HepG2 (cell line): Measurements from ENCODE around the gene SLC13A3. TPM values are rescaled to one million over a fixed set of nuclear protein-coding genes. Genes with fewer than 3 reads are reported as not detected.
A peak's percentile ranks its signal among the peaks of the same experiment; 100 is the strongest.

ENCODE experiments used
- HIVEP1 ChIP-seq: sonication (generic); formaldehyde crosslinking; IDR thresholded peaks from 2 replicates; pipeline ENCODE4 v1.4.0; 2020; ENCODE audit warnings: mild to moderate bottlenecking, missing genetic modification reagents
- JUNB ChIP-seq: sonication (generic); formaldehyde crosslinking; IDR thresholded peaks from 2 replicates; pipeline ENCODE4 v1.8.0; 2022; ENCODE audit warnings: missing genetic modification reagents, mild to moderate bottlenecking, borderline replicate concordance
- MTF2 ChIP-seq: sonication (generic); formaldehyde crosslinking; IDR thresholded peaks from 2 replicates; pipeline ENCODE4 v1.5.0; 2020; ENCODE audit warnings: missing genetic modification reagents, borderline replicate concordance
- PAX8 ChIP-seq: sonication (generic); formaldehyde crosslinking; IDR thresholded peaks from 2 replicates; pipeline ENCODE4 v1.8.0; 2022; ENCODE audit warnings: mild to moderate bottlenecking, missing genetic modification reagents, borderline replicate concordance
- TRIM24 ChIP-seq: sonication (generic); formaldehyde crosslinking; IDR thresholded peaks from 2 replicates; pipeline ENCODE4 v1.8.0; 2022; ENCODE audit warnings: mild to moderate bottlenecking, missing genetic modification reagents
- ZNF138 ChIP-seq: sonication (generic); formaldehyde crosslinking; IDR thresholded peaks from 2 replicates; pipeline ENCODE4 v1.5.0; 2020; ENCODE audit warnings: mild to moderate bottlenecking, low read depth, missing genetic modification reagents
- ZNF276 ChIP-seq: sonication (generic); formaldehyde crosslinking; IDR thresholded peaks from 2 replicates; pipeline ENCODE4 v1.4.0; 2020; ENCODE audit warnings: mild to moderate bottlenecking, low read depth, missing genetic modification reagents
- ZNF574 ChIP-seq: sonication (generic); formaldehyde crosslinking; IDR thresholded peaks from 2 replicates; pipeline ENCODE4 v1.4.0; 2020; ENCODE audit warnings: missing genetic modification reagents
- ZNF776 ChIP-seq: sonication (generic); formaldehyde crosslinking; IDR thresholded peaks from 2 replicates; pipeline ENCODE4 v1.4.0; 2020; ENCODE audit warnings: mild to moderate bottlenecking, missing genetic modification reagents
- ZNF788 ChIP-seq: sonication (generic); formaldehyde crosslinking; IDR thresholded peaks from 2 replicates; pipeline ENCODE4 v1.5.0; 2020; ENCODE audit warnings: mild to moderate bottlenecking, missing genetic modification reagents, borderline replicate concordance
- ZNF883 ChIP-seq: sonication (generic); formaldehyde crosslinking; IDR thresholded peaks from 2 replicates; pipeline ENCODE4 v1.5.1; 2020; ENCODE audit warnings: mild to moderate bottlenecking, missing genetic modification reagents; ENCODE audit errors: not compliant biosample characterization
- ZSCAN31 ChIP-seq: sonication (generic); formaldehyde crosslinking; IDR thresholded peaks from 2 replicates; pipeline ENCODE4 v1.5.0; 2020; ENCODE audit warnings: low read depth, mild to moderate bottlenecking, missing genetic modification reagents
- ZSCAN5A ChIP-seq: sonication (generic); formaldehyde crosslinking; IDR thresholded peaks from 2 replicates; pipeline ENCODE4 v1.8.0; 2022; ENCODE audit warnings: mild to moderate bottlenecking, missing genetic modification reagents, borderline replicate concordance
- polyA plus RNA-seq, 8 experiments: library from polyadenylated mRNA; depleted of rRNA in 3 of 8; stranded (reverse) in 7 of 8; unstranded in 1 of 8; fragments of >200 nt; fragmentation: Illumina TruSeq in 4 of 8; extraction: Trizol in 4 of 8; gene quantifications; 2 replicates each; pipeline versions ENCODE4 v1.2.1 to v1.2.3, GENCODE V29; 2011 to 2016; ENCODE audit warnings: low read depth in 4 of 8, missing spikeins in 1 of 8, mixed read lengths in 1 of 8; ENCODE audit not compliant: insufficient read depth in 1 of 8
- total RNA-seq, 5 experiments: library from RNA; depleted of rRNA; stranded (reverse); fragments of >200 nt; fragmentation: Illumina TruSeq; extraction: Trizol; gene quantifications; 2 replicates each; pipeline ENCODE4 v1.2.3, GENCODE V29; 2016; ENCODE audit warnings: low read depth in 1 of 5

SLC13A3 gene
- total and polyA plus RNA-seq, 2 of the 13 experiments (the other 11 are each of a cell fraction or from before 2014, with no cell fraction given), result 66.5 to 76.0 TPM

GRCh38 chr20:46671866-46672542 is 20.7 kb upstream of the SLC13A3 start (continued):
- TF ChIP-seq ZNF574 (CRISPR knock-in tag) (0 out of 2 replicates have a peak, but pooled peaks have one; percentile 23), ZNF138 (CRISPR knock-in tag) (peak; percentile 87; the same call in 1 of the 2 replicates), ZSCAN31 (CRISPR knock-in tag) (0 out of 2 replicates have a peak, but pooled peaks have one; percentile 41), JUNB (CRISPR knock-in tag) (no peak), ZSCAN5A (0 out of 2 replicates have a peak, but pooled peaks have one; percentile 43), ZNF776 (peak; percentile 46; the same call in 1 of the 2 replicates), ZNF276 (no peak), PAX8 (CRISPR knock-in tag) (0 out of 2 replicates have a peak, but pooled peaks have one; percentile 23), MTF2 (CRISPR knock-in tag) (0 out of 2 replicates have a peak, but pooled peaks have one; percentile 9), ZNF788 (CRISPR knock-in tag) (peak; percentile 75; the same call in 1 of the 2 replicates), TRIM24 (CRISPR knock-in tag) (no peak), HIVEP1 (CRISPR knock-in tag) (0 out of 2 replicates have a peak, but pooled peaks have one; percentile 51), ZNF883 (CRISPR knock-in tag) (peak; percentile 59)
